T-cell (primary cell): Measurements from ENCODE around the gene VAV2. TPM values are rescaled to one million over a fixed set of nuclear protein-coding genes. Genes with fewer than 3 reads are reported as not detected.
A peak's percentile ranks its signal among the peaks of the same experiment; 100 is the strongest.

Source experiments
- ATAC-seq, 4 experiments: fragments of 200-7000 bp in 3 of 4; fragments of 150-1000 bp in 1 of 4; cut with Tn5 transposase; replicated peaks in 1 of 4; 1 replicate in 3 of 4; 2 replicates in 1 of 4; pipeline ENCODE4 v1.10.0; 2021; ENCODE audit warnings: moderate library complexity in 3 of 4, mild to moderate bottlenecking in 2 of 4, moderate number of reproducible peaks in 1 of 4
- CTCF ChIA-PET, 2 donors: fragments of 300-600 bp; sonication (Branson Sonifier 250); formaldehyde crosslinking; loops; one replicate each; lab custom pipeline; 2022; ENCODE audit warnings: antibody characterized with exemption in 2 of 2; lab: Charles Lee
- POLR2A ChIA-PET, 2 donors: fragments of 300-600 bp; sonication (Branson Sonifier 250); formaldehyde crosslinking; loops; one replicate each; lab custom pipeline; 2022; ENCODE audit warnings: antibody characterized with exemption in 2 of 2; lab: Charles Lee
- DNase-seq, 35 experiments: peaks; one replicate each; pipeline versions ENCODE4 v3.0.0 to v3.0.0-alpha.2; 2013 to 2023
- H3K27ac ChIP-seq: one replicate; pipeline ENCODE4 v1.5.1; 2013; ENCODE audit warnings: low read length
- H3K27me3 ChIP-seq, 2 experiments: replicated peaks in 1 of 2; 1 replicate in 1 of 2; 2 replicates in 1 of 2; pipeline versions ENCODE4 v1.6.1 to v1.7.0; 2013; ENCODE audit warnings: low read length in 1 of 2, mixed read lengths in 1 of 2; ENCODE audit not compliant: control insufficient read depth in 2 of 2, insufficient read depth in 2 of 2; ENCODE audit errors: extremely low read depth in 1 of 2
- H3K36me3 ChIP-seq, 2 donors: 1 replicate in 1 of 2; 2 replicates in 1 of 2; pipeline versions ENCODE4 v1.6.1 to v1.7.0; 2013; ENCODE audit warnings: low read length in 1 of 2; ENCODE audit not compliant: control insufficient read depth in 2 of 2, insufficient read depth in 1 of 2; ENCODE audit errors: extremely low read depth in 1 of 2
- H3K4me1 ChIP-seq, 2 experiments: 1 replicate in 1 of 2; 2 replicates in 1 of 2; pipeline versions ENCODE4 v1.6.1 to v1.7.0; 2013; ENCODE audit warnings: low read length in 2 of 2, mixed read lengths in 1 of 2; ENCODE audit not compliant: insufficient read depth in 2 of 2, control insufficient read depth in 1 of 2; ENCODE audit errors: extremely low read depth in 1 of 2
- H3K4me3 ChIP-seq, 2 donors: 1 replicate in 1 of 2; 2 replicates in 1 of 2; pipeline versions ENCODE4 v1.5.1 to v1.7.0; 2013; ENCODE audit warnings: mild to moderate bottlenecking in 2 of 2, low read length in 1 of 2, moderate library complexity in 1 of 2; ENCODE audit not compliant: control insufficient read depth in 1 of 2; ENCODE audit errors: extremely low read depth in 1 of 2
- H3K9me3 ChIP-seq: 2 replicates; pipeline ENCODE4 v1.7.0; 2013
- H3K27ac Mint-ChIP-seq, 2 donors: one replicate each; pipeline ENCODE4 v1.8.0; 2020 to 2021; ENCODE audit warnings: mild to moderate bottlenecking in 2 of 2, mixed read lengths in 2 of 2
- H3K27me3 Mint-ChIP-seq, 2 donors: one replicate each; pipeline ENCODE4 v1.8.0; 2021 to 2022; ENCODE audit warnings: mixed read lengths in 2 of 2
- H3K36me3 Mint-ChIP-seq: one replicate; pipeline ENCODE4 v1.8.0; 2021; ENCODE audit warnings: mixed read lengths
- H3K4me1 Mint-ChIP-seq, 3 donors: one replicate each; pipeline ENCODE4 v1.8.0; 2020 to 2022; ENCODE audit warnings: mixed read lengths in 3 of 3, mild to moderate bottlenecking in 1 of 3
- H3K4me3 Mint-ChIP-seq, 3 donors: one replicate each; pipeline ENCODE4 v1.8.0; 2020 to 2022; ENCODE audit warnings: mild to moderate bottlenecking in 3 of 3, mixed read lengths in 3 of 3, moderate library complexity in 3 of 3
- H3K9me3 Mint-ChIP-seq, 3 donors: one replicate each; pipeline ENCODE4 v1.8.0; 2020 to 2022; ENCODE audit warnings: mixed read lengths in 3 of 3
- WGBS: methylation state at CpG from one replicate; pipeline ENCODE4 v1.1.5; 2013; ENCODE audit warnings: missing lambda C conversion rate; ENCODE audit not compliant: insufficient coverage; 5-methylcytosine and 5-hydroxymethylcytosine counted together
- total RNA-seq, 35 experiments: library from RNA in 6 of 35; stranded (reverse) in 6 of 35; fragments of 120-200 nt in 1 of 35; gene quantifications; one replicate each; pipeline versions ENCODE4 v1.2.1 to v1.2.4 and lab custom pipeline; 2013 to 2026

Gene VAV2
- total RNA-seq, 5 donors from 2014 or later (not counting 1 experiment from before 2014, with no cell fraction given) = 1.2 to 7.5 (median 4.9) TPM

GRCh38 chr9:133774799-133775198 is 217.3 kb downstream of the VAV2 start:
- H3K27ac ChIP-seq = no peak overlapping the region
- no peaks in the 10 kb centered on the region for H3K27me3 Mint-ChIP-seq
- H3K4me1 Mint-ChIP-seq = no peaks in the 10 kb centered on the region
- 96% methylated on average over 11 of the region's 16 CpGs for WGBS
- no peaks in the 10 kb centered on the region for H3K9me3 ChIP-seq
- H3K27me3 ChIP-seq = no peaks in the 10 kb centered on the region
- no peak for ATAC-seq
- CTCF ChIA-PET = no interaction called here
- no peaks in the 10 kb centered on the region for H3K4me1 ChIP-seq
- H3K27ac Mint-ChIP-seq = no peak overlapping the region
- H3K4me3 ChIP-seq = no peak overlapping the region
- no peaks in the 10 kb centered on the region for H3K36me3 ChIP-seq
- DNase-seq = no peak
- H3K9me3 Mint-ChIP-seq = peaks cover 0 to 2% (median 0%) of the 10 kb centered on the region in 3 donors
- H3K36me3 Mint-ChIP-seq = peaks cover 22% of the 10 kb centered on the region
- H3K4me3 Mint-ChIP-seq = no peak overlapping the region
- POLR2A ChIA-PET = no interaction called here

GRCh38 chr9:133773889-133774655 is 218.1 kb downstream of the VAV2 start:
- no peak for DNase-seq
- Mint-ChIP-seq H3K36me3 (peaks cover 22% of the 10 kb centered on the region), H3K4me3 (no peak overlapping the region), H3K4me1 (no peaks in the 10 kb centered on the region), H3K27me3 (no peaks in the 10 kb centered on the region), H3K9me3 (peaks cover 0 to 2% (median 0%) of the 10 kb centered on the region in 3 donors), H3K27ac (no peak overlapping the region)
- H3K27ac ChIP-seq = no peak overlapping the region
- WGBS = 81% methylated on average over 8 of the region's 9 CpGs
- H3K4me3 ChIP-seq = no peak overlapping the region
- POLR2A ChIA-PET = no interaction called here
- CTCF ChIA-PET = interaction anchor here in 1 of 2 donors (0.9 kb wide), 1 partner anchor 8 kb away, joined by 4 read pairs; no protein-coding TSS in a partner anchor
- no peaks in the 10 kb centered on the region for H3K4me1 ChIP-seq
- H3K36me3 ChIP-seq = no peaks in the 10 kb centered on the region
- ATAC-seq = no peak
- H3K27me3 ChIP-seq = no peaks in the 10 kb centered on the region
- no peaks in the 10 kb centered on the region for H3K9me3 ChIP-seq

- Histone ChIP-seq H3K4me3 (no peak overlapping the region), H3K27me3 (no peaks in the 10 kb centered on the region), H3K9me3 (no peaks in the 10 kb centered on the region), H3K4me1 (no peaks in the 10 kb centered on the region), H3K27ac (no peak overlapping the region), H3K36me3 (peaks cover 0 to 2% of the 10 kb centered on the region in 2 donors)
- 91% methylated on average over 5 of the region's 7 CpGs for WGBS
- H3K27me3 Mint-ChIP-seq = no peaks in the 10 kb centered on the region
- H3K27ac Mint-ChIP-seq = no peak overlapping the region
- ATAC-seq = no peak
- H3K36me3 Mint-ChIP-seq = peaks cover 29% of the 10 kb centered on the region
- H3K4me3 Mint-ChIP-seq = no peak overlapping the region
- H3K4me1 Mint-ChIP-seq = no peaks in the 10 kb centered on the region
- ChIA-PET CTCF (no interaction called here), POLR2A (no interaction called here)
- peaks cover 0 to 2% (median 0%) of the 10 kb centered on the region in 3 donors for H3K9me3 Mint-ChIP-seq
- no peak for DNase-seq
Observed at GRCh38 chr9:133772581-133772980, 219.5 kb downstream of the VAV2 start.

DNA sequence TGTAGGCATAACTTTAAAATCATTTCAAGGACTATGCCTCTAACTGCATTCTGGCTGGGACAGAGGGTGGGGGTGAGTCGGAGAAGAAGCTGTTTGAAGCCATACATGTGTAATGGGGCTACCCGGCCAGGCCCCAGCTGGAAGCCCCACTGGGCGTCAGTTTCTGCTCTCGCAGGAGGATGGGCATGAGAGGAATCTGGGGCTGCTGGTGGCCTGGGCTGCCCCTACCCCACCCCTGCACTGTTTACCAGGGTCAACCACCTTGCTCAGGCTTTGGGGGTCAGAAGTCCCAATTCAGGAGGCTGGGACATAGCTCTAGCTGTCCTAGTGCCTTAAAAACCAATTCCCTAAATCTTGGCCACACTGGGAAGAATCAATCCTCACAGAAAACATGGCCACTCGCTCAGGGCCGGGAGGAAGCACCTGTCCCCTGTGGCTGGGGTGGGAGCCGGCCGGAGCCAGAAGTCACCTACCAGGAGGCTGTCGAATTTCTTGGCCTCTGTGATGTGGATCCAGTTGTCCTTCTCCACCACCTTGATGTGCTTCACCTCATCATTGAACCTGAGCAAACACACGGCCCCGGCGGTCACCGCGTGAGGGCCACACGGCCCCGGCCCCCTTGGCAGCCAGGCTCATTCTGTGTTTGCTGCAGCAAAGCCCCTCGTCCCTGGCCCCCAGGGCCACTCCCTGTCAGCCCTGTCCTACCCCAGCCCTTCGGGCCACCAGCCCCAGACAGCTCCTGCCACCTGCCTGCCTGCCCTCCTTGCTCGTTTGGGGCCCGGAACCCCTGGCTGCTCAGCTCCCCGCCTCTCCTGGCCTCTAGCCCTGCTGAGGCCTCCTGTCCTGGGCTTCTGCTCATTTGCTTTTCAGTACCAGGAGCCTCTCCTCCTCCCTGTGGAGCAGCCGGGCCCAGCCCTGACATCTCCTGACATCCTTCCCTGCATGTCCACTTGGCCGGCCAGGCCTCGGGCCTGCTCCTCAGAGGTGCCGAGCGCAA is 220.3 kb downstream of the VAV2 start:
- CTCF ChIA-PET = no interaction called here
- no peaks in the 10 kb centered on the region for H3K27me3 Mint-ChIP-seq
- no peaks in the 10 kb centered on the region for H3K4me1 ChIP-seq
- H3K4me3 ChIP-seq = no peak overlapping the region
- H3K27ac ChIP-seq = no peak overlapping the region
- 87% methylated on average over 23 of the region's 26 CpGs for WGBS
- no peaks in the 10 kb centered on the region for H3K9me3 ChIP-seq
- no peaks in the 10 kb centered on the region for H3K4me1 Mint-ChIP-seq
- no peak for ATAC-seq
- DNase-seq = peak in 1 of 35 experiments; percentile 7
- POLR2A ChIA-PET = no interaction called here
- no peak overlapping the region for H3K27ac Mint-ChIP-seq
- H3K36me3 Mint-ChIP-seq = peaks cover 36% of the 10 kb centered on the region
- H3K27me3 ChIP-seq = no peaks in the 10 kb centered on the region
- peaks cover 0 to 3% of the 10 kb centered on the region in 2 donors for H3K36me3 ChIP-seq
- peaks cover 0 to 8% (median 5%) of the 10 kb centered on the region in 3 donors for H3K9me3 Mint-ChIP-seq
- H3K4me3 Mint-ChIP-seq = no peak overlapping the region

DNA sequence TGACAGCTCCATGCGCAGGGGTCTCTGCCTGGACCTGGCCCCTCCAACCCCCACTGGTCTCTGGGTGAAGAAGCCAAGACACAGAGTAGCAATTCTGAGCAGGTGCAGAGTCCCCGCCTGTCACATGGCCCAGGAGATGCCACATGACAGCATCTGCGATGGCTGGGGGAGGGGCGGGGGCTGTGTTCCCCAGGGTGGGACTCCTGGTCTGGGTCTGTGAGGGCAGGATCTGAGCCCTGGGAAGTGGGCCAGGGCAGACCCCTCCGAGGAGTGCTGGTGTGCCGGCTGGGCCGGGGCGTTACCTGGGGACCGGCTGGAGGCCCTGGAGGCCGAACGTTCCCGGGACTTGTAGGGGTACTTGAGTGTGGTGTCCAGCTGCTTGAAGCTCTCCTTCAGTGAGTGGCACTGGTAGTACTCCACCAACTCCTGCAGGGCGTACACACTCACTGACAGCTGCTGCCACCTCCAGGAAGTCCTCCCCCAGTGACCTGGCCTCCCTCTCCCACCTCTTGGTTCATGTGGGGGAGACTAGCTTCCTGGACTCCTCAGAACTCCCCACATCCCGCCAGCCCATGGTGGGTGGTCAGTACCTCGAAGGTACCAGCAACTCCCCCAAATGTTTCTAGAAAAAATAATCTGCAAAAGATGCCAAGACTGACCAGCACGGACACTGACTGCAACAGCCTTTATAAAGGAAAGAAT is 221.9 kb downstream of the VAV2 start:
- ChIA-PET POLR2A (no interaction called here), CTCF (interaction anchor here in 1 of 2 donors (0.6 to 0.7 kb wide), 2 partner anchors 260 to 298 kb away, joined by 4 to 15 read pairs; no protein-coding TSS in a partner anchor)
- WGBS = 91% methylated on average over 8 of the region's 16 CpGs
- no peaks in the 10 kb centered on the region for H3K9me3 ChIP-seq
- peaks cover 0 to 18% (median 10%) of the 10 kb centered on the region in 3 donors for H3K9me3 Mint-ChIP-seq
- peaks cover 45% of the 10 kb centered on the region for H3K36me3 Mint-ChIP-seq
- peak in 1 of 35 experiments; percentile 9 for DNase-seq
- no peak for ATAC-seq
- H3K4me3 Mint-ChIP-seq = no peak overlapping the region
- H3K4me3 ChIP-seq = no peak overlapping the region
- H3K27ac Mint-ChIP-seq = no peak overlapping the region
- H3K27me3 ChIP-seq = no peaks in the 10 kb centered on the region
- peaks cover 0 to 3% of the 10 kb centered on the region in 2 donors for H3K36me3 ChIP-seq
- no peaks in the 10 kb centered on the region for H3K4me1 Mint-ChIP-seq
- no peaks in the 10 kb centered on the region for H3K4me1 ChIP-seq
- H3K27ac ChIP-seq = no peak overlapping the region
- no peaks in the 10 kb centered on the region for H3K27me3 Mint-ChIP-seq
